ENCODE results near the gene PEX5.

- TF ChIP-seq EP300 (IDR thresholded peaks at IDR 0.05) (no peak), CTCF (IDR thresholded peaks at IDR 0.05) (no peak), POLR2A (IDR thresholded peaks at IDR 0.05) (no peak), POLR2AphosphoS5 (IDR thresholded peaks at IDR 0.05) (no peak)
Measured at GRCh38 chr12:7146906-7147305, 42.6 kb upstream of the PEX5 start.

All from upper lobe of left lung (tissue), 4 donors.